Stomach (tissue), 4 donors: Measurements from ENCODE around the gene DDIAS.

ENCODE experiments used
- CTCF ChIP-seq, 7 experiments: fragments of 450-650 bp in 4 of 7; fragments of 200-600 bp in 3 of 7; sonication (generic) in 3 of 7; IDR thresholded peaks; one replicate each; pipeline ENCODE4 v1.5.1; 2016 to 2019; ENCODE audit warnings: antibody characterized with exemption in 7 of 7, control low read depth in 2 of 7, mild to moderate bottlenecking in 1 of 7
- POLR2A ChIP-seq, 4 donors: fragments of 450-650 bp; IDR thresholded peaks; one replicate each; pipeline ENCODE4 v1.6.1; 2016; ENCODE audit warnings: antibody characterized with exemption in 4 of 4, control low read depth in 2 of 4, mild to moderate bottlenecking in 1 of 4, moderate library complexity in 1 of 4
- POLR2AphosphoS5 ChIP-seq, 3 donors: sonication (generic); formaldehyde crosslinking; IDR thresholded peaks; one replicate each; pipeline ENCODE4 v1.6.1; 2016; ENCODE audit warnings: antibody characterized with exemption in 3 of 3

- TF ChIP-seq CTCF (IDR thresholded peaks at IDR 0.05) (no peak), POLR2AphosphoS5 (IDR thresholded peaks at IDR 0.05) (no peak), POLR2A (IDR thresholded peaks at IDR 0.05) (no peak)
Measured at GRCh38 chr11:82980292-82980691, 78.8 kb downstream of the DDIAS start.
